Smooth muscle cell of the brain vasculature (primary cell): ENCODE results near the gene ACTN4.

Experiments
- DNase-seq: peaks from one replicate; pipeline ENCODE4 v3.0.0-alpha.2; 2012; ENCODE audit warnings: low read depth, low spot score

The ACTN4 gene

GRCh38 chr19:38635483-38636399, 11.7 kb upstream of the ACTN4 start:
- no peak for DNase-seq

GRCh38 chr19:38638461-38638860, 9.0 kb upstream of the ACTN4 start:
- no peak for DNase-seq

DNA sequence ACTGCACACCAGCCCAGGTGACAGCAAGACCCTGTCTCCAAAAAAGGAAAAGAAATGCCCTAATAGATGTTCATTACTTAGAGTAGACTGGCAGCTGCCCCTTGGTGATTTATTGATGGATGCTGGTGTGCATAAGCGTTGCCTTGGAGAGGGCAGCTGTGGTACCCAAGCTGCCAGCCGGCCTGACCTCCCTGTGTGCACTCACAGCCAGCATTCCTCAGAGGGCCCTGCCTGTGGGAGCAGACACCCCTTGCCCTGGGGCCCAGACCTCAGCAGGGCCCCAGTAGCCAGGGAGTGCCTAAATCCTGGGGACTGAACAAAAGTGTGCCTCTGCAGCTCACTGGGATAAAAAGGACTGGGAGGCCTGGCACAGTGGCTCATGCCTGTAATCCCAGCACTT, 7.8 kb upstream of the ACTN4 start:
- DNase-seq, result no peak

GRCh38 chr19:38640368-38640767, 7.1 kb upstream of the ACTN4 start:
- no peak for DNase-seq

- DNase-seq, result no peak
These were observed 5.3 kb upstream of the ACTN4 start for GRCh38 chr19:38642176-38642575.

- no peak for DNase-seq
These were observed 2.7 kb upstream of the ACTN4 start for GRCh38 chr19:38644719-38645118.

DNA sequence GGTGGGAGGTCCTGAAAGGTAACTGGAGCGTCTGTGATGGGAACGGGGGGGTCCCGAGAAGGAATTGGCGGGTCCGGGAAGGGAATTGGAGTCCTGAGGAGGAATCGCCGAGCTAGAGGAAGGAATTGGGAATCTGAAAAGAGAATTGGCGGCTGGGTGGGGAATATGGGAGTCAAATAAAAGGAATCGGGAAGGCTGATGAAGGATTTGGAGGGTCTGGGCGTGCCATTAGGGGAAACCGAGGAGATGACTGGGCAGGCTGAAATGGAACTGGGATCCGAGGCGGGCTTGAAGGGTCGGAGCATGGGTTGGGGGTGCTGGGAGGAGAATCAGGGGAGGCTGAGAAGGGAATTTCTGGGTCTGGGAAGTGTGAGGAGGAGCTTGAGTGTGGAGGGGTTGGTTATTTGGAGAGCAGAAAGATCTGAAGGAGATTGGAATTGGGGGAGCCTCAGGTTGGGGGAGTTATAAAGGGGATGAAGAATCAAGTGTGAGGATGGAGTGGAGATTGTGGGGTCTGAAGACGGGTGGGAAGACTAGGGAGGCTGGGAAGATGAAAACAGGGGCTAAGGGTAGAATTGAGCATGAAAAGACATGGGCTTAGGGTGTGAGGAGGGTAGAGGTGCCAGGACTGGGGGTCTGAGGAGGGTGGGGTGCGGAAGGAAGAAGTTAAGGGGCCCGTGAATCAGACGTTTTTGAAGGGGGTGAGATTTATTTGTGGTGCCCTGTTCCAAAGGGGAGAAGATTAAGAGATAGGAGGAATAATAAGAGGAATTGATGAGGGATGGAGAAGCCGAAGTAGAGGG, 718 bp downstream of the ACTN4 start:
- DNase-seq, result no peak

- DNase-seq, result no peak
These were observed 1.4 kb downstream of the ACTN4 start for GRCh38 chr19:38648769-38649304.

- no peak for DNase-seq
These were observed 2.1 kb downstream of the ACTN4 start for GRCh38 chr19:38649305-38650171.

GRCh38 chr19:38650172-38650775, 2.8 kb downstream of the ACTN4 start:
- DNase-seq, result no peak

GRCh38 chr19:38650911-38651584, 3.6 kb downstream of the ACTN4 start:
- no peak for DNase-seq

- DNase-seq, result no peak
These were observed 5.7 kb downstream of the ACTN4 start for GRCh38 chr19:38653028-38653571.

- no peak for DNase-seq
These were observed 7.2 kb downstream of the ACTN4 start for GRCh38 chr19:38654628-38655055.

DNA sequence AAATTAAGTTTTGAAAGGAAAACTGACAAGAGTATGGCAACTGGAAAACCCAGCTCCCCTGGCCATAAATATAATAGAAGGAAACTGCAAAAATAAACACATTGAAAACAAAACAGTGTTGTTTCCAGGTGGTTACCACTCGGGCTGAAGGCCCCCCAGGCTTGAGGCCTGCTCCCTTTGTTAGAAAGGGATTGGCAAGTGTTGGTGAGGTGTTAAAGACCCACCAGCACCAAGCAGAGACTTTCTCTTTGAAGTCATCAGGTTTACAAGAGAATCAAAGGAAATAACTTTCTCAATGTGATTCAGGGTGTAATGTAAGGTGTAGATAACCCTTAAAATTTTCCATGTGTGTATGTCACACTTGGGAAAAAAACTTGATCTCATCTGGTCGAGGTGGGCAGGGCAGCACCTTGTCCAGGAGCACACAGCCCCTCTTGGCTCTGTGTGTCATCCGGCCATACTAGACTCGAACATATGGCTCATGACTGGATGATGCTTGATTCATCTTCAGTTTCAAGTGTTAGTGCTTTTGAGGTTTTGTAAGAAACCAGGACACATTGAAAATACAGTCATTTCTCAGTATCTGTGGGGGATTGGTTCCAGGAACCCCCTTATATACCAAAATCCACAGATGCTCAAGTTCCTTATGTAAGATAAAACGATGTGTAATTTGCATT, 7.8 kb downstream of the ACTN4 start:
- DNase-seq, result no peak

DNA sequence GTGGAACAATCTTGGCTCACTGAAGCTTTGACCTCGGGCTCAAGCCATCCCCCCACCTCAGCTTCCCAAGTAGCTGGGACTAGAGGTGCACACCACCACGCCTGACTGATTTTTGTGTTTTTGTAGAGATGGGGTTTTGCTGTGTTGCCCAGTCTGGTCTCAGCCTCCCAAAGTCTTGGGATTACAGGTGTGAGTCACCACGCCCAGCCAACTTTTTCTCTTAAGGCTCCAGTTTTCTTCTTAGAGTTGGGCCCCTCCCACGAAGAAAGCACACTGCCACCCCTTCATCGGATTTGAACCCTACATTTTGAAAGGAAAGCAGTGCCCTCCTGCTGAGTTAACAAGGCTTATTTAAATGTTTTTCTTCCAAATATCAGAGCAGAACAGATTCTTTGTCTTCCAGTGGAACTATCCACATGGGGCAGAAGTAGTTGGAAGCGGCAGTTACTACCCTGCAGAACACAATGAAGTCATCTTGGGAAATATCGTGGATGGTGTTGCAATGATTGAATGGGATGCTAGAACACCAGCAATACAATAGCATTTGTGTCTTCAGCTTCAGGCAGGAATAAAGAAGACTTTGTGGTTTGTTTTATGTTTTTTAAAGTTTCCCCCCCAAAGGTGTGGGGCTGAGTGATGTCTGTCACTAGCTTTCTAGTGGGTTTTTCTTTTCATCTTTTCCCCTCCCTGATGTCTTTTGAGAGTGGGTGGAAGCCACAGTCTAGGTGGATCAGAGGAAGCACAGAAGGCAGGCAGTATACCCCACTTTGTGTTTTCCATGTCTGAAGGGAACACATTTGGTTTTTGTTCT, 8.9 kb downstream of the ACTN4 start:
- DNase-seq, result no peak

GRCh38 chr19:38657633-38658222, 10.3 kb downstream of the ACTN4 start:
- no peak for DNase-seq

- DNase-seq, result peak; percentile 93
These were observed 11.2 kb downstream of the ACTN4 start for GRCh38 chr19:38658462-38659306.
